Activated CD4-positive, alpha-beta T cell treated with anti-CD3 and anti-CD28 coated beads, Interleukin-2, amount 10 ng/mL, durations not matched to agents 7 days and 5 days (primary cell): ENCODE data around the gene TDP1. TPM values are rescaled to one million over a fixed set of nuclear protein-coding genes. Genes with fewer than 3 reads are reported as not detected.
"Not testable (repeated sequence)": the region's sequence is repeated elsewhere in the genome, so short reads cannot be mapped to it uniquely, and the experiment has no call there.

Experiments used
- CTCF ChIA-PET: fragments of 350-600 bp; sonication (Branson Sonifier 250); formaldehyde crosslinking; loops from one replicate; lab custom pipeline; 2021; ENCODE audit warnings: antibody characterized with exemption; lab: Charles Lee
- POLR2A ChIA-PET: fragments of 350-600 bp; sonication (Branson Sonifier 250); formaldehyde crosslinking; loops from one replicate; lab custom pipeline; 2021; ENCODE audit warnings: antibody characterized with exemption; lab: Charles Lee
- DNase-seq: peaks from one replicate; pipeline ENCODE4 v3.0.0-alpha.2; 2020
- H3K27ac Mint-ChIP-seq: one replicate; pipeline ENCODE4 v1.8.0; 2021; ENCODE audit warnings: mild to moderate bottlenecking, moderate library complexity, mixed read lengths
- H3K27me3 Mint-ChIP-seq: one replicate; pipeline ENCODE4 v1.8.0; 2021; ENCODE audit warnings: mixed read lengths
- H3K36me3 Mint-ChIP-seq: one replicate; pipeline ENCODE4 v1.8.0; 2021; ENCODE audit warnings: low read depth, mixed read lengths
- H3K4me1 Mint-ChIP-seq: one replicate; pipeline ENCODE4 v1.8.0; 2021; ENCODE audit warnings: mixed read lengths
- H3K4me3 Mint-ChIP-seq: one replicate; pipeline ENCODE4 v1.8.0; 2021; ENCODE audit warnings: mild to moderate bottlenecking, moderate library complexity, mixed read lengths
- H3K9me3 Mint-ChIP-seq: one replicate; pipeline ENCODE4 v1.8.0; 2021; ENCODE audit warnings: mixed read lengths
- total RNA-seq, 2 experiments: library from RNA; stranded (reverse); gene quantifications; one replicate each; pipeline ENCODE4 v1.2.3, GENCODE V29; 2021

TDP1 gene
- total RNA-seq, 2 experiments from 2014 or later, result 77.9 to 79.6 TPM

- DNase-seq, result no peak
- peaks cover 63% of the 10 kb centered on the region for H3K27me3 Mint-ChIP-seq
- ChIA-PET POLR2A (no interaction called here), CTCF (no interaction called here)
- peaks cover 24% of the 10 kb centered on the region for H3K4me1 Mint-ChIP-seq
- H3K36me3 Mint-ChIP-seq, result no peaks in the 10 kb centered on the region
- peak overlapping the region; percentile 64 for H3K4me3 Mint-ChIP-seq
- no peak overlapping the region for H3K27ac Mint-ChIP-seq
- no peaks in the 10 kb centered on the region for H3K9me3 Mint-ChIP-seq
Observed at GRCh38 chr14:90062822-90063539, 107.3 kb downstream of the TDP1 start.

GRCh38 chr14:90072350-90072749 lies 116.6 kb downstream of the TDP1 start:
- ChIA-PET CTCF (interaction anchor here (0.5 kb wide), 1 partner anchor 43 kb away, joined by 3 read pairs; no protein-coding TSS in a partner anchor), POLR2A (no interaction called here)
- H3K4me3 Mint-ChIP-seq, result no peak overlapping the region
- H3K9me3 Mint-ChIP-seq, result no peaks in the 10 kb centered on the region
- no peak for DNase-seq
- H3K4me1 Mint-ChIP-seq, result no peaks in the 10 kb centered on the region
- peaks cover 39% of the 10 kb centered on the region for H3K27me3 Mint-ChIP-seq
- H3K27ac Mint-ChIP-seq, result no peak overlapping the region
- H3K36me3 Mint-ChIP-seq, result no peaks in the 10 kb centered on the region

GRCh38 chr14:90079576-90079975 lies 123.8 kb downstream of the TDP1 start:
- H3K27ac Mint-ChIP-seq, result no peak overlapping the region
- no peak overlapping the region for H3K4me3 Mint-ChIP-seq
- ChIA-PET CTCF (no interaction called here), POLR2A (no interaction called here)
- DNase-seq, result no peak
- H3K27me3 Mint-ChIP-seq, result peaks cover 46% of the 10 kb centered on the region
- no peaks in the 10 kb centered on the region for H3K9me3 Mint-ChIP-seq
- no peaks in the 10 kb centered on the region for H3K4me1 Mint-ChIP-seq
- H3K36me3 Mint-ChIP-seq, result no peaks in the 10 kb centered on the region

GRCh38 chr14:90087433-90087832 lies 131.7 kb downstream of the TDP1 start:
- no peaks in the 10 kb centered on the region for H3K36me3 Mint-ChIP-seq
- H3K9me3 Mint-ChIP-seq, result no peaks in the 10 kb centered on the region
- DNase-seq, result no peak
- H3K4me3 Mint-ChIP-seq, result no peak overlapping the region
- H3K27me3 Mint-ChIP-seq, result peaks cover 23% of the 10 kb centered on the region
- H3K27ac Mint-ChIP-seq, result no peak overlapping the region
- CTCF ChIA-PET, result no interaction called here
- no peaks in the 10 kb centered on the region for H3K4me1 Mint-ChIP-seq
- POLR2A ChIA-PET, result no interaction called here

- H3K27ac Mint-ChIP-seq, result no peak overlapping the region
- ChIA-PET POLR2A (no interaction called here), CTCF (interaction anchor here (0.8 kb wide), 1 partner anchor 10 kb away, joined by 3 read pairs; no protein-coding TSS in a partner anchor)
- no peak for DNase-seq
- peaks cover 1% of the 10 kb centered on the region for H3K4me1 Mint-ChIP-seq
- no peaks in the 10 kb centered on the region for H3K9me3 Mint-ChIP-seq
- no peak overlapping the region for H3K4me3 Mint-ChIP-seq
- no peaks in the 10 kb centered on the region for H3K36me3 Mint-ChIP-seq
- peaks cover 17% of the 10 kb centered on the region for H3K27me3 Mint-ChIP-seq
Observed at GRCh38 chr14:90088176-90088575, 132.4 kb downstream of the TDP1 start.

GRCh38 chr14:90089486-90089885 lies 133.8 kb downstream of the TDP1 start:
- H3K27ac Mint-ChIP-seq, H3K36me3 Mint-ChIP-seq, H3K9me3 Mint-ChIP-seq, H3K27me3 Mint-ChIP-seq, CTCF ChIA-PET, POLR2A ChIA-PET, DNase-seq, H3K4me3 Mint-ChIP-seq: not testable (repeated sequence)
- peaks cover 11% of the 10 kb centered on the region for H3K4me1 Mint-ChIP-seq

GRCh38 chr14:90091393-90091792 lies 135.7 kb downstream of the TDP1 start:
- H3K27me3 Mint-ChIP-seq, result peaks cover 6% of the 10 kb centered on the region
- no peaks in the 10 kb centered on the region for H3K36me3 Mint-ChIP-seq
- H3K4me1 Mint-ChIP-seq, result peaks cover 13% of the 10 kb centered on the region
- ChIA-PET POLR2A (no interaction called here), CTCF (no interaction called here)
- DNase-seq, result no peak
- H3K27ac Mint-ChIP-seq, result no peak overlapping the region
- H3K9me3 Mint-ChIP-seq, result peaks cover 10% of the 10 kb centered on the region
- no peak overlapping the region for H3K4me3 Mint-ChIP-seq

- peaks cover 10% of the 10 kb centered on the region for H3K9me3 Mint-ChIP-seq
- ChIA-PET CTCF (no interaction called here), POLR2A (no interaction called here)
- peak overlapping the region; percentile 62 for H3K27ac Mint-ChIP-seq
- H3K4me1 Mint-ChIP-seq, result peaks cover 13% of the 10 kb centered on the region
- peaks cover 2% of the 10 kb centered on the region for H3K27me3 Mint-ChIP-seq
- H3K4me3 Mint-ChIP-seq, result no peak overlapping the region
- no peaks in the 10 kb centered on the region for H3K36me3 Mint-ChIP-seq
- DNase-seq, result no peak
Observed at GRCh38 chr14:90093942-90094595, 138.3 kb downstream of the TDP1 start.

Other genes starting within 250 kb of the TDP1 start
- gene EFCAB11, start 1.2 kb upstream of the TDP1 start, total RNA-seq, result 1 to 10 TPM; 7.7 to 8.6 TPM
- gene KCNK13, start 106.1 kb downstream of the TDP1 start, total RNA-seq, result not detected